Mesenchymal stem cell (in vitro differentiated cells and primary cell): ENCODE results near the gene BICC1.

Source experiments
- DNase-seq: peaks from one replicate; pipeline ENCODE4 v3.0.0-alpha.2; 2013
- H2AFZ ChIP-seq: one replicate; pipeline ENCODE4 v1.6.1; 2013; ENCODE audit warnings: low read depth, mild to moderate bottlenecking, control low read depth, inconsistent platforms, low read length, moderate library complexity
- H2AK5ac ChIP-seq: 2 replicates; pipeline ENCODE4 v1.6.1; 2013; ENCODE audit warnings: low read length, moderate library complexity, mild to moderate bottlenecking, inconsistent platforms; ENCODE audit not compliant: severe bottlenecking
- H2BK120ac ChIP-seq: one replicate; pipeline ENCODE4 v1.6.1; 2013; ENCODE audit warnings: low read depth, mild to moderate bottlenecking, inconsistent platforms, low read length, moderate library complexity
- H2BK12ac ChIP-seq, 2 experiments: one replicate each; pipeline ENCODE4 v1.6.1; 2013; ENCODE audit warnings: inconsistent platforms in 2 of 2, low read length in 2 of 2, mild to moderate bottlenecking in 2 of 2, moderate library complexity in 2 of 2, control low read depth in 1 of 2
- H2BK15ac ChIP-seq: one replicate; pipeline ENCODE4 v1.6.1; 2013; ENCODE audit warnings: mild to moderate bottlenecking, low read depth, inconsistent platforms; ENCODE audit not compliant: poor library complexity, severe bottlenecking
- H2BK5ac ChIP-seq: 2 replicates; pipeline ENCODE4 v1.6.1; 2013; ENCODE audit warnings: low read depth, mild to moderate bottlenecking, low read length, control low read depth, inconsistent platforms; ENCODE audit not compliant: poor library complexity, severe bottlenecking
- H3K14ac ChIP-seq, 2 experiments: one replicate each; pipeline ENCODE4 v1.6.1; 2013; ENCODE audit warnings: inconsistent platforms in 2 of 2, low read length in 2 of 2, control low read depth in 1 of 2, mild to moderate bottlenecking in 1 of 2, moderate library complexity in 1 of 2
- H3K18ac ChIP-seq, 2 experiments: one replicate each; pipeline ENCODE4 v1.6.1; 2013; ENCODE audit warnings: inconsistent platforms in 2 of 2, low read length in 2 of 2, control low read depth in 1 of 2, low read depth in 1 of 2, mild to moderate bottlenecking in 1 of 2
- H3K23ac ChIP-seq, 2 experiments: one replicate each; pipeline ENCODE4 v1.6.1; 2013; ENCODE audit warnings: inconsistent platforms in 2 of 2, low read length in 2 of 2, mild to moderate bottlenecking in 2 of 2, moderate library complexity in 2 of 2, control low read depth in 1 of 2
- H3K27ac ChIP-seq: 2 replicates; pipeline ENCODE4 v1.5.1; 2013; ENCODE audit warnings: mild to moderate bottlenecking, moderate library complexity, low read length, control low read depth, inconsistent platforms; ENCODE audit not compliant: poor library complexity, severe bottlenecking
- H3K27me3 ChIP-seq, 2 experiments: 2 replicates each; pipeline versions ENCODE4 v1.6.1 to v1.7.0; 2013; ENCODE audit warnings: low read length in 2 of 2, mild to moderate bottlenecking in 2 of 2, moderate library complexity in 2 of 2, control low read depth in 1 of 2, inconsistent platforms in 1 of 2; ENCODE audit not compliant: control insufficient read depth in 1 of 2, insufficient read depth in 1 of 2
- H3K36me3 ChIP-seq, 2 experiments: 2 replicates each; pipeline versions ENCODE4 v1.6.1 to v1.7.0; 2013; ENCODE audit warnings: low read length in 2 of 2, control low read depth in 1 of 2, inconsistent platforms in 1 of 2, low read depth in 1 of 2, mild to moderate bottlenecking in 1 of 2; ENCODE audit not compliant: insufficient read depth in 2 of 2, control insufficient read depth in 1 of 2
- H3K4ac ChIP-seq, 2 experiments: one replicate each; pipeline ENCODE4 v1.6.1; 2013; ENCODE audit warnings: inconsistent platforms in 2 of 2, low read length in 2 of 2, mild to moderate bottlenecking in 2 of 2, moderate library complexity in 2 of 2, control low read depth in 1 of 2, low read depth in 1 of 2
- H3K4me1 ChIP-seq: 2 replicates; pipeline ENCODE4 v1.6.1; 2013; ENCODE audit warnings: low read depth, low read length, control low read depth; ENCODE audit not compliant: control insufficient read depth, insufficient read depth
- H3K4me2 ChIP-seq: 2 replicates; pipeline ENCODE4 v1.6.1; 2013; ENCODE audit warnings: low read length, mild to moderate bottlenecking, inconsistent platforms; ENCODE audit not compliant: poor library complexity, severe bottlenecking
- H3K4me3 ChIP-seq, 2 experiments: 2 replicates each; pipeline versions ENCODE4 v1.5.1 to v1.7.0; 2013; ENCODE audit warnings: low read length in 2 of 2, mild to moderate bottlenecking in 2 of 2, control low read depth in 1 of 2, low read depth in 1 of 2; ENCODE audit not compliant: insufficient read depth in 1 of 2
- H3K79me1 ChIP-seq: replicated peaks from 2 replicates; pipeline ENCODE4 v1.6.1; 2013; ENCODE audit warnings: mild to moderate bottlenecking, control low read depth, low read length, inconsistent platforms; ENCODE audit not compliant: poor library complexity, severe bottlenecking
- H3K9ac ChIP-seq: 2 replicates; pipeline ENCODE4 v1.7.0; 2013; ENCODE audit warnings: mild to moderate bottlenecking, low read length, moderate library complexity
- H3K9me3 ChIP-seq: 2 replicates; pipeline ENCODE4 v1.7.0; 2013; ENCODE audit warnings: mild to moderate bottlenecking, low read length; ENCODE audit not compliant: control insufficient read depth
- H4K8ac ChIP-seq: one replicate; pipeline ENCODE4 v1.6.1; 2013; ENCODE audit warnings: inconsistent platforms, mild to moderate bottlenecking, low read length, moderate library complexity
- H4K91ac ChIP-seq: one replicate; pipeline ENCODE4 v1.6.1; 2013; ENCODE audit warnings: mild to moderate bottlenecking, low read length, inconsistent platforms
- WGBS: methylation state at CpG from one replicate; pipeline ENCODE4 v1.1.7; 2013; ENCODE audit warnings: mixed read lengths; 5-methylcytosine and 5-hydroxymethylcytosine counted together

Gene BICC1

DNA sequence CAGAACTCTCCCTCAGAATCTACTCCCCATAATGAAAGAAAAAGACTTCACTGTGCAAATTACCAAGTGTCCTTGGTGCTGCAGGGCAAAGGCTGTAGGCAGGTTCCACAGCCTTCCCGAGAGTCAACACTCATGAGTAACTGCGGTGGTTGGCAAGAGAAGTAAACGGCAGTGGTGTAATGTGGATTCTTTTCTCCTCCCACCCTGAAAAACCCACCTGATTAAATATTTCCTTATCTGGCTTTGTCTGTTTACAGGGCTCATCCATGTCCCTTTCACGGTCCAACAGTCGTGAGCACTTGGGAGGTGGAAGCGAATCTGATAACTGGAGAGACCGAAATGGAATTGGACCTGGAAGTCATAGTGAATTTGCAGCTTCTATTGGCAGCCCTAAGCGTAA is 300.9 kb downstream of the BICC1 start:
- no peak overlapping the region for H3K4me3 ChIP-seq
- H3K4ac ChIP-seq, result peak overlapping the region in 1 of 2 experiments; percentile 30
- no peaks in the 10 kb centered on the region for H3K9me3 ChIP-seq
- 75% methylated on average over 6 of the region's 8 CpGs for WGBS
- H2BK120ac ChIP-seq, result no peak overlapping the region
- no peak overlapping the region for H3K27ac ChIP-seq
- H2BK5ac ChIP-seq, result no peak overlapping the region
- H3K4me1 ChIP-seq, result peaks cover 3% of the 10 kb centered on the region
- H3K4me2 ChIP-seq, result no peak overlapping the region
- peaks cover 32 to 98% of the 10 kb centered on the region in 2 experiments for H3K36me3 ChIP-seq
- no peaks in the 10 kb centered on the region for H3K27me3 ChIP-seq
- H3K79me1 ChIP-seq, result peaks cover 17% of the 10 kb centered on the region
- no peak overlapping the region for H2BK15ac ChIP-seq
- H3K9ac ChIP-seq, result no peak overlapping the region
- no peak overlapping the region for H4K91ac ChIP-seq
- no peak overlapping the region for H2BK12ac ChIP-seq
- H2AFZ ChIP-seq, result no peak overlapping the region
- no peak overlapping the region for H3K14ac ChIP-seq
- H4K8ac ChIP-seq, result no peak overlapping the region
- H2AK5ac ChIP-seq, result no peak overlapping the region
- H3K18ac ChIP-seq, result no peak overlapping the region
- DNase-seq, result no peak
- no peak overlapping the region for H3K23ac ChIP-seq

DNA sequence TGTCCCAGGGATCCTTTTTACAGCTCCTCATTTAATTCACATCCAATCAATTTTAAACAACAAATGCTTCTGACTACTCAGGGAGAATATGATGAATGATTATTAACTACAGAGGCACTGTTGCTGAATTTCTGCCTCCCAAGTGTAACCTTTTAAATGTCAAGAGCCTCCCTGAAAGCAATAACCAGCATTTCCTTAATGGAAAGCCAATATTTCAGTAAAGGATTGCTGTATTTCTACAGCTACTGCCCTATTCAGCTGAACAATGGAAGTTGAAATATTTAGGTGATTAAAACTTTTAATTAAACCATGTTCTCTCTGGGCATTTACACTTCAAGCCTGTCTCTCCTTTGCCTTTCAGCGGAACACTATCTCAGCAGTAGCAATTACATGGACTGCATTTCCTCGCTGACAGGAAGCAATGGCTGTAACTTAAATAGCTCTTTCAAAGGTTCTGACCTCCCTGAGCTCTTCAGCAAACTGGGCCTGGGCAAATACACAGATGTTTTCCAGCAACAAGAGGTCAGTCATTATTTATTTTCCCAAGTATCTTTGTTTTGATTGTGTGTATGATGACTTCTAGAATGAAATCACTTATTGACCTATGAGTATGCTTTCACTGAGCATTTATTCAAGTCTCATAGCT is 304.7 kb downstream of the BICC1 start:
- peaks cover 17 to 87% of the 10 kb centered on the region in 2 experiments for H3K36me3 ChIP-seq
- H3K14ac ChIP-seq, result no peak overlapping the region
- peaks cover 7% of the 10 kb centered on the region for H3K79me1 ChIP-seq
- H3K18ac ChIP-seq, result no peak overlapping the region
- H4K8ac ChIP-seq, result no peak overlapping the region
- peak overlapping the region in 1 of 2 experiments; percentile 62 for H3K4ac ChIP-seq
- H2BK12ac ChIP-seq, result no peak overlapping the region
- H3K9me3 ChIP-seq, result no peaks in the 10 kb centered on the region
- no peak overlapping the region for H4K91ac ChIP-seq
- H3K27me3 ChIP-seq, result no peaks in the 10 kb centered on the region
- no peak overlapping the region for H3K4me2 ChIP-seq
- H3K4me1 ChIP-seq, result peaks cover 3% of the 10 kb centered on the region
- no peak overlapping the region for H2AFZ ChIP-seq
- H3K23ac ChIP-seq, result no peak overlapping the region
- no peak overlapping the region for H2AK5ac ChIP-seq
- H3K27ac ChIP-seq, result no peak overlapping the region
- H2BK120ac ChIP-seq, result no peak overlapping the region
- peak overlapping the region; percentile 13 for H3K9ac ChIP-seq
- H2BK15ac ChIP-seq, result no peak overlapping the region
- H2BK5ac ChIP-seq, result no peak overlapping the region
- whole genome bisulfite sequencing, result 1% methylated on average over 2 of the region's 2 CpGs
- peak; percentile 73 for DNase-seq
- H3K4me3 ChIP-seq, result no peak overlapping the region

- no peak overlapping the region for H2BK12ac ChIP-seq
- DNase-seq, result peak; percentile 74
- no peak overlapping the region for H2BK120ac ChIP-seq
- H3K27me3 ChIP-seq, result no peaks in the 10 kb centered on the region
- no peak overlapping the region for H3K27ac ChIP-seq
- WGBS, result 0% methylated on average over 1 of the region's 1 CpG
- H3K36me3 ChIP-seq, result peaks cover 9 to 88% of the 10 kb centered on the region in 2 experiments
- no peak overlapping the region for H3K4me2 ChIP-seq
- H3K14ac ChIP-seq, result no peak overlapping the region
- no peak overlapping the region for H2BK15ac ChIP-seq
- H3K4me1 ChIP-seq, result peaks cover 3% of the 10 kb centered on the region
- no peak overlapping the region for H3K4me3 ChIP-seq
- no peak overlapping the region for H2AK5ac ChIP-seq
- no peak overlapping the region for H2BK5ac ChIP-seq
- H3K23ac ChIP-seq, result no peak overlapping the region
- peak overlapping the region; percentile 6 for H3K9ac ChIP-seq
- H3K18ac ChIP-seq, result no peak overlapping the region
- H2AFZ ChIP-seq, result no peak overlapping the region
- no peak overlapping the region for H4K91ac ChIP-seq
- no peaks in the 10 kb centered on the region for H3K9me3 ChIP-seq
- no peak overlapping the region for H3K4ac ChIP-seq
- no peak overlapping the region for H4K8ac ChIP-seq
- H3K79me1 ChIP-seq, result peaks cover 7% of the 10 kb centered on the region
Observed at GRCh38 chr10:58818900-58819299, 306.2 kb downstream of the BICC1 start.

DNA sequence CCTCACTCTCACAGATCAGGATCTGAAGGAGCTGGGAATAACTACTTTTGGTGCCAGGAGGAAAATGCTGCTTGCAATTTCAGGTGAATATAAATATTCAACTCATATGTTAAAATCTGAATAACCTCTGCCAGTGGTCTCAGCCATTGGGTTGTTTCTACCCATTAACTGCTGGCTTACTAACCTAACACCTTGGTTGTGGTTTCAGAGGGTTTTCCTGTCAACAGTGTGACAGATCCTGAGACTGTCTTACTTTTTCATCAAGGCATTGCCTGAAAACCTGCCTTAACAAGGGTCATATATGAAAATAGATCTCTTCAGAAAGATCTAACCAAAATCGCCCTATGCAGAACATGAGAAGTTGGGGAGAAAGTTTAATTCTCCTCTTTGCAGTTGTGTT is 307.7 kb downstream of the BICC1 start:
- Histone ChIP-seq H2BK15ac (no peak overlapping the region), H3K18ac (peak overlapping the region in 1 of 2 experiments; percentile 77), H3K9me3 (no peaks in the 10 kb centered on the region), H3K14ac (no peak overlapping the region), H2AK5ac (no peak overlapping the region), H4K91ac (no peak overlapping the region), H2BK12ac (peak overlapping the region in 1 of 2 experiments; percentile 81), H2AFZ (no peak overlapping the region), H3K4ac (no peak overlapping the region), H3K36me3 (peaks cover 3 to 88% of the 10 kb centered on the region in 2 experiments), H3K9ac (peak overlapping the region; percentile 49), H3K27ac (peak overlapping the region; percentile 49), H3K27me3 (no peaks in the 10 kb centered on the region), H2BK120ac (no peak overlapping the region), H2BK5ac (no peak overlapping the region), H4K8ac (no peak overlapping the region), H3K23ac (no peak overlapping the region), H3K79me1 (peaks cover 6% of the 10 kb centered on the region), H3K4me2 (no peak overlapping the region), H3K4me3 (no peak overlapping the region), H3K4me1 (peaks cover 3% of the 10 kb centered on the region)
- no peak for DNase-seq
- no CpG with 5 or more reads among the region's 1 CpG for WGBS
